ENCODE results near the gene GALNT2.

GALNT2 gene

DNA sequence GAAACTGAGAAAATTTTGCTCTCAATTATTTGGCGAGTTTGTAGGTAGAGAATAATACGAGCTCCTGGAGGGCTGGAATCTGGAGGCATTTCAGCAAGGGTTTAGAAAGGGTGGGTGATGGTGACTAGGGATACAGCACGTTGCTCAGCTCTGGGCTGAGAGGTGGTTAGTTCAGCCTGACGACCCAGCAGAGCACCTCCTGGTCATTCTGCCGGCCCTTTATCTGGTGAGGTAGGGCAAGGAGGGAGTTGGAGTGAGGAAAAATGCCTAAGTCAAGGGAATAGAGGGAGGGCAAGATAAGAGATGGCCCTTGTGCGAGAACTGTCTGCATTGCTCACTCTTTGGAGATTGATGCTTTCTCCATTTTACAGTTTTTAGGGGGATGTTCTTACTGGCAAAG lies 19.1 kb downstream of the GALNT2 start:
- TF ChIP-seq, protein P1, sequence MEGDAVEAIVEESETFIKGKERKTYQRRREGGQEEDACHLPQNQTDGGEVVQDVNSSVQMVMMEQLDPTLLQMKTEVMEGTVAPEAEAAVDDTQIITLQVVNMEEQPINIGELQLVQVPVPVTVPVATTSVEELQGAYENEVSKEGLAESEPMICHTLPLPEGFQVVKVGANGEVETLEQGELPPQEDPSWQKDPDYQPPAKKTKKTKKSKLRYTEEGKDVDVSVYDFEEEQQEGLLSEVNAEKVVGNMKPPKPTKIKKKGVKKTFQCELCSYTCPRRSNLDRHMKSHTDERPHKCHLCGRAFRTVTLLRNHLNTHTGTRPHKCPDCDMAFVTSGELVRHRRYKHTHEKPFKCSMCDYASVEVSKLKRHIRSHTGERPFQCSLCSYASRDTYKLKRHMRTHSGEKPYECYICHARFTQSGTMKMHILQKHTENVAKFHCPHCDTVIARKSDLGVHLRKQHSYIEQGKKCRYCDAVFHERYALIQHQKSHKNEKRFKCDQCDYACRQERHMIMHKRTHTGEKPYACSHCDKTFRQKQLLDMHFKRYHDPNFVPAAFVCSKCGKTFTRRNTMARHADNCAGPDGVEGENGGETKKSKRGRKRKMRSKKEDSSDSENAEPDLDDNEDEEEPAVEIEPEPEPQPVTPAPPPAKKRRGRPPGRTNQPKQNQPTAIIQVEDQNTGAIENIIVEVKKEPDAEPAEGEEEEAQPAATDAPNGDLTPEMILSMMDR (IDR thresholded peaks at IDR 0.05; ENCODE audit: insufficient read depth, low read length, poor library complexity, severe bottlenecking): no peak
- no peak for DNase-seq (ENCODE audit: extremely low read depth, insufficient read length)

GRCh38 chr1:230087028-230087716 lies 20.1 kb downstream of the GALNT2 start:
- no peak for DNase-seq (ENCODE audit: extremely low read depth, insufficient read length)
- Histone ChIP-seq H3K36me3 (ENCODE audit: control insufficient read depth, insufficient read depth, low read length) (peaks cover 2% of the 10 kb centered on the region), H3K27me3 (replicated peaks; ENCODE audit: control insufficient read depth, insufficient read depth, low read length) (no peaks in the 10 kb centered on the region), H3K4me3 (replicated peaks; ENCODE audit: low read depth, low read length) (no peak overlapping the region)
- TF ChIP-seq, protein P1 (IDR thresholded peaks at IDR 0.05; ENCODE audit: insufficient read depth, low read length, poor library complexity, severe bottlenecking): no peak

More for the DNA sequence above, 19.1 kb downstream of the GALNT2 start:
- Histone ChIP-seq H3K27me3 (replicated peaks; ENCODE audit: control insufficient read depth, insufficient read depth, low read length) (no peaks in the 10 kb centered on the region), H3K36me3 (ENCODE audit: control insufficient read depth, insufficient read depth, low read length) (peaks cover 2% of the 10 kb centered on the region; the same call in 1 of the 2 replicates), H3K4me3 (replicated peaks; ENCODE audit: low read depth, low read length) (no peak overlapping the region)

- Histone ChIP-seq H3K27me3 (replicated peaks; ENCODE audit: control insufficient read depth, insufficient read depth, low read length) (no peaks in the 10 kb centered on the region), H3K36me3 (ENCODE audit: control insufficient read depth, insufficient read depth, low read length) (peaks cover 2% of the 10 kb centered on the region), H3K4me3 (replicated peaks; ENCODE audit: low read depth, low read length) (no peak overlapping the region)
- TF ChIP-seq, protein P1 (IDR thresholded peaks at IDR 0.05; ENCODE audit: insufficient read depth, low read length, poor library complexity, severe bottlenecking): no peak
- no peak for DNase-seq (ENCODE audit: extremely low read depth, insufficient read length)
These were observed 20.7 kb downstream of the GALNT2 start for GRCh38 chr1:230087717-230088105.

- TF ChIP-seq, protein P1 (IDR thresholded peaks at IDR 0.05; ENCODE audit: insufficient read depth, low read length, poor library complexity, severe bottlenecking): no peak
- Histone ChIP-seq H3K27me3 (replicated peaks; ENCODE audit: control insufficient read depth, insufficient read depth, low read length) (no peaks in the 10 kb centered on the region), H3K36me3 (ENCODE audit: control insufficient read depth, insufficient read depth, low read length) (peaks cover 2% of the 10 kb centered on the region), H3K4me3 (replicated peaks; ENCODE audit: low read depth, low read length) (no peak overlapping the region)
- no peak for DNase-seq (ENCODE audit: extremely low read depth, insufficient read length)
These were observed 23.2 kb downstream of the GALNT2 start for GRCh38 chr1:230090194-230090711.

- DNase-seq (ENCODE audit: extremely low read depth, insufficient read length): no peak
- Histone ChIP-seq H3K27me3 (replicated peaks; ENCODE audit: control insufficient read depth, insufficient read depth, low read length) (no peaks in the 10 kb centered on the region), H3K36me3 (ENCODE audit: control insufficient read depth, insufficient read depth, low read length) (peaks cover 2% of the 10 kb centered on the region), H3K4me3 (replicated peaks; ENCODE audit: low read depth, low read length) (no peak overlapping the region)
- TF ChIP-seq, protein P1 (IDR thresholded peaks at IDR 0.05; ENCODE audit: insufficient read depth, low read length, poor library complexity, severe bottlenecking): no peak
These were observed 24.6 kb downstream of the GALNT2 start for GRCh38 chr1:230091473-230092231.
